OCI-LY3 (cell line): ENCODE results near the gene XPNPEP2.
A peak's percentile ranks its signal among the peaks of the same experiment; 100 is the strongest.

Experiments used
- H2AFZ ChIP-seq: fragments of 200-600, 300-600 bp; shearing (Covaris generic); 2 replicates; pipeline ENCODE4 v1.6.0; 2014; ENCODE audit warnings: antibody characterized with exemption, low read depth, low read length
- H3K27ac ChIP-seq: fragments of 200-600, 300-600 bp; sonication (generic); 2 replicates; pipeline ENCODE4 v1.5.1; 2014; ENCODE audit warnings: mild to moderate bottlenecking, low read length, moderate library complexity, mixed read lengths
- H3K27me3 ChIP-seq: fragments of 200-600, 300-600 bp; sonication (generic); 2 replicates; pipeline ENCODE4 v1.6.1; 2014; ENCODE audit warnings: low read depth, low read length, mixed read lengths
- H3K36me3 ChIP-seq: fragments of 200-600, 300-600 bp; sonication (generic); replicated peaks from 2 replicates; pipeline ENCODE3; 2014; ENCODE audit warnings: low read depth, low read length, mixed read lengths
- H3K4me1 ChIP-seq: fragments of 300-600, 200-600 bp; sonication (generic); 2 replicates; pipeline ENCODE4 v1.6.1; 2014; ENCODE audit warnings: low read length, mixed read lengths
- H3K4me2 ChIP-seq: fragments of 200-600, 300-600 bp; sonication (generic); 2 replicates; pipeline ENCODE4 v1.6.1; 2014; ENCODE audit warnings: low read length, mixed read lengths
- H3K4me3 ChIP-seq: fragments of 300-600, 200-600 bp; sonication (generic); 2 replicates; pipeline ENCODE4 v1.5.1; 2014; ENCODE audit warnings: antibody characterized with exemption, mild to moderate bottlenecking, low read length, moderate library complexity
- H3K79me2 ChIP-seq: fragments of 300-600, 200-600 bp; shearing (Covaris generic); 2 replicates; pipeline ENCODE4 v1.6.1; 2014; ENCODE audit warnings: mild to moderate bottlenecking, low read length, mixed read lengths
- H3K9ac ChIP-seq: fragments of 300-600, 200-600 bp; shearing (Covaris generic); 2 replicates; pipeline ENCODE4 v1.6.0; 2014; ENCODE audit warnings: mild to moderate bottlenecking, low read length, moderate library complexity
- H3K9me3 ChIP-seq: fragments of 200-600, 300-600 bp; shearing (Covaris generic); 2 replicates; pipeline ENCODE4 v1.6.1; 2014; ENCODE audit warnings: low read length, mixed read lengths; ENCODE audit not compliant: insufficient read depth
- H4K20me1 ChIP-seq: fragments of 200-600, 300-600 bp; sonication (generic); 2 replicates; pipeline ENCODE4 v1.6.1; 2016; ENCODE audit warnings: low read length, mixed read lengths; ENCODE audit not compliant: insufficient read depth
- EZH2phosphoT487 ChIP-seq: fragments of 200-600 bp; shearing (Covaris generic); IDR thresholded peaks from 2 replicates; pipeline ENCODE4 v1.6.1; 2018; ENCODE audit warnings: antibody characterized with exemption, mixed run types, low read depth
- TF ChIP-seq, protein P1 (sequence below): fragments of 200-600, 300-600 bp; sonication (generic); IDR thresholded peaks from 2 replicates; pipeline ENCODE4 v1.5.1; 2014; ENCODE audit warnings: antibody characterized with exemption, low read length, low read depth

XPNPEP2 gene

DNA sequence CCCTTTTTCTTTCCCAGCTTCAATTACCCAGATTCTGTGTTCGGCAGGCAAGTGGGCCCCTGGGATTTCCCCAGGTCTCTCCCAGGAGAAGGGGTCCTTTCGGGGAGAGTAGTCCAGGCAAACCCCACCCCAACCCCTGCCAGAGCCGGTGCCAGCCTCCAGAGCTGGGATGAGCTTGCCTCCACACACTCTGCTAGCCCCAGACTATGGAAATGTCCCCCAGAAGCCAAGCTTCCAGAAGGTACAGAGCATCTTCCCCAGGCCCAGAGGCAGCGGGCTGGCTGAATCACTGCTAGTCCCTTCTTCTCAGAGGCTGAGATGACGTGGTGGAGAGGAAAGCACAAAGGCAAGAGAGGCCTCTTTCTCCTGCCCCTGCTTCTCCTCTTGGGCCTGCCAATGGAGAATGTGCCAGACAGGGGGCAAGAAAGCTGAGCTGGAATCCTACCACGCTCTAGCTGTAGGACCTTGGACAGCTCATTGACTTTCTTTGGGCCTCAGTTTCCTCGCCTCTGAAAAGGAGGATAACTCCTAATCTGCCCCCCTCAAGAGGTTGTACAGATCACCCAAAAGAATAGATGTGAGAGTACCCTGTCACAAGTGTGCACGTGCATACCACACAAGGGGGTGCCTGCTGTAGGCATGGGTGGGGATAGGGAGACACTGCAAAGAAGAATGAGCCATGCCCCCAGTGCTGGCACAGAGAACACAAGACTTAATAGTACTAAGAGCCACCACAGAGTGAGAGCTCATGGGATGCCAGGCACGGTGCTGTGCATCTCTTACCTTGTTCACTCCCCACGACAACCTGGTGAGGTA is 43.1 kb downstream of the XPNPEP2 start:
- Histone ChIP-seq H3K79me2 (peaks cover 88% of the 10 kb centered on the region), H3K9me3 (no peaks in the 10 kb centered on the region), H3K36me3 (peaks cover 35% of the 10 kb centered on the region), H3K4me1 (peaks cover 84% of the 10 kb centered on the region), H3K9ac (peak overlapping the region; percentile 90), H2AFZ (no peak overlapping the region), H4K20me1 (peaks cover 43% of the 10 kb centered on the region), H3K27me3 (no peaks in the 10 kb centered on the region), H3K4me2 (peak overlapping the region; percentile 77), H3K4me3 (peak overlapping the region; percentile 70), H3K27ac (peak overlapping the region; percentile 93)
- TF ChIP-seq, protein P1, sequence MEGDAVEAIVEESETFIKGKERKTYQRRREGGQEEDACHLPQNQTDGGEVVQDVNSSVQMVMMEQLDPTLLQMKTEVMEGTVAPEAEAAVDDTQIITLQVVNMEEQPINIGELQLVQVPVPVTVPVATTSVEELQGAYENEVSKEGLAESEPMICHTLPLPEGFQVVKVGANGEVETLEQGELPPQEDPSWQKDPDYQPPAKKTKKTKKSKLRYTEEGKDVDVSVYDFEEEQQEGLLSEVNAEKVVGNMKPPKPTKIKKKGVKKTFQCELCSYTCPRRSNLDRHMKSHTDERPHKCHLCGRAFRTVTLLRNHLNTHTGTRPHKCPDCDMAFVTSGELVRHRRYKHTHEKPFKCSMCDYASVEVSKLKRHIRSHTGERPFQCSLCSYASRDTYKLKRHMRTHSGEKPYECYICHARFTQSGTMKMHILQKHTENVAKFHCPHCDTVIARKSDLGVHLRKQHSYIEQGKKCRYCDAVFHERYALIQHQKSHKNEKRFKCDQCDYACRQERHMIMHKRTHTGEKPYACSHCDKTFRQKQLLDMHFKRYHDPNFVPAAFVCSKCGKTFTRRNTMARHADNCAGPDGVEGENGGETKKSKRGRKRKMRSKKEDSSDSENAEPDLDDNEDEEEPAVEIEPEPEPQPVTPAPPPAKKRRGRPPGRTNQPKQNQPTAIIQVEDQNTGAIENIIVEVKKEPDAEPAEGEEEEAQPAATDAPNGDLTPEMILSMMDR = no peak
- no peak for TF ChIP-seq EZH2phosphoT487

DNA sequence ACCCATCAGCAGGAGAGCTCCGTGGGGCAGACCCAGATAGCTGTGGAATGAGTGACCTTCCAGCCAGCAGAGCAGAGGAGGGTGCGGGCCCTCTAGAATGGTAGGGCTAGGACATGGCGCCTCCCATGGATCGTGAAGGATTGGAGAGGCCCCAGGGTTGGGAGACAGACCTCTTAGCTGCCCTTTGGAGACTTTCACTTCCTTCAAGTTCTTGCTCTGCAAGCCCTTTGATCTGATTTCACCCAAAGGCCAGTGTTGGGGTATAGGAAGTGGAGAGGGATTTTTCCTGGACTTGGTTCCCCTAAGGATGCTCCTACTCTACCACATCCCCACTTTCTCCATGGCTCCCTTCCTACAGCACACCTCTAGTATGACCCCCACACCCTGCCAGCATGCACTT is 43.9 kb downstream of the XPNPEP2 start:
- Histone ChIP-seq H2AFZ (no peak overlapping the region), H3K27me3 (no peaks in the 10 kb centered on the region), H4K20me1 (peaks cover 50% of the 10 kb centered on the region), H3K4me2 (peak overlapping the region; percentile 77), H3K79me2 (peaks cover 93% of the 10 kb centered on the region), H3K9me3 (no peaks in the 10 kb centered on the region), H3K4me3 (peak overlapping the region; percentile 70), H3K9ac (peak overlapping the region; percentile 90; the same call in 1 of the 2 replicates), H3K27ac (peak overlapping the region; percentile 93), H3K4me1 (peaks cover 84% of the 10 kb centered on the region), H3K36me3 (peaks cover 42% of the 10 kb centered on the region)
- no peak for TF ChIP-seq EZH2phosphoT487
- TF ChIP-seq, protein P1 = no peak

GRCh38 chrX:129783291-129783713 is 44.5 kb downstream of the XPNPEP2 start:
- no peak for TF ChIP-seq EZH2phosphoT487
- TF ChIP-seq, protein P1 = no peak
- peak overlapping the region; percentile 77 for H3K4me2 ChIP-seq
- peaks cover 46% of the 10 kb centered on the region for H3K36me3 ChIP-seq
- no peaks in the 10 kb centered on the region for H3K9me3 ChIP-seq
- H3K9ac ChIP-seq = no peak overlapping the region
- H3K4me1 ChIP-seq = peaks cover 78% of the 10 kb centered on the region
- H3K27me3 ChIP-seq = no peaks in the 10 kb centered on the region
- peak overlapping the region; percentile 93 for H3K27ac ChIP-seq
- H4K20me1 ChIP-seq = peaks cover 54% of the 10 kb centered on the region
- H2AFZ ChIP-seq = no peak overlapping the region
- H3K79me2 ChIP-seq = peaks cover 91% of the 10 kb centered on the region
- H3K4me3 ChIP-seq = peak overlapping the region; percentile 70; the same call in 1 of the 2 replicates

- Histone ChIP-seq H3K36me3 (peaks cover 50% of the 10 kb centered on the region), H3K4me3 (peak overlapping the region; percentile 19; the same call in 1 of the 2 replicates), H3K9me3 (no peaks in the 10 kb centered on the region), H3K79me2 (peaks cover 86% of the 10 kb centered on the region), H3K9ac (no peak overlapping the region), H3K27ac (peak overlapping the region; percentile 30; the same call in 1 of the 2 replicates), H3K4me2 (peak overlapping the region; percentile 39), H3K27me3 (no peaks in the 10 kb centered on the region), H2AFZ (no peak overlapping the region), H4K20me1 (peaks cover 57% of the 10 kb centered on the region), H3K4me1 (peaks cover 68% of the 10 kb centered on the region)
- no peak for TF ChIP-seq EZH2phosphoT487
- TF ChIP-seq, protein P1 = no peak
These were observed 45.6 kb downstream of the XPNPEP2 start for GRCh38 chrX:129784371-129784770.
